Uterus (tissue), 4 donors: Measurements from ENCODE around the gene MOGAT2. TPM values are rescaled to one million over a fixed set of nuclear protein-coding genes. Genes with fewer than 3 reads are reported as not detected.

Experiments
- DNase-seq, 2 donors: peaks; one replicate each; pipeline ENCODE4 v3.0.0-alpha.2; 2019 to 2020
- H3K27ac ChIP-seq, 2 donors: fragments of 200-600 bp; sonication (generic); 1 replicate in 1 of 2; 2 replicates in 1 of 2; pipeline ENCODE4 v1.5.1; 2016 to 2018
- H3K27me3 ChIP-seq, 2 donors: fragments of 200-600 bp; sonication (generic); one replicate each; pipeline ENCODE4 v1.5.1; 2018 to 2019; ENCODE audit warnings: control low read depth in 1 of 2
- H3K36me3 ChIP-seq, 2 donors: fragments of 200-600 bp; sonication (generic); one replicate each; pipeline ENCODE4 v1.5.1; 2019; ENCODE audit warnings: control low read depth in 1 of 2
- H3K4me1 ChIP-seq, 2 donors: fragments of 200-600 bp; sonication (generic); one replicate each; pipeline ENCODE4 v1.5.1; 2018 to 2019; ENCODE audit warnings: control low read depth in 1 of 2
- H3K4me3 ChIP-seq, 2 donors: fragments of 200-600 bp; sonication (generic); 1 replicate in 1 of 2; 2 replicates in 1 of 2; pipeline ENCODE4 v1.5.1; 2018 to 2019; ENCODE audit warnings: mild to moderate bottlenecking in 1 of 2
- H3K9me3 ChIP-seq, 2 donors: fragments of 200-600 bp; sonication (generic); one replicate each; pipeline ENCODE4 v1.5.1; 2019; ENCODE audit warnings: control low read depth in 1 of 2
- CTCF ChIP-seq, 4 experiments: fragments of 200-600 bp in 2 of 4; fragments of 450-650 bp in 2 of 4; sonication (generic) in 2 of 4; IDR thresholded peaks; one replicate each; pipeline ENCODE4 v1.5.1; 2016 to 2019; ENCODE audit warnings: antibody characterized with exemption in 4 of 4, mild to moderate bottlenecking in 2 of 4, moderate library complexity in 1 of 4
- POLR2A ChIP-seq, 2 donors: fragments of 450-650 bp; IDR thresholded peaks; one replicate each; pipeline ENCODE4 v1.6.1; 2016; ENCODE audit warnings: antibody characterized with exemption in 2 of 2, mild to moderate bottlenecking in 1 of 2, moderate library complexity in 1 of 2
- intact Hi-C: fragments of 100-400 bp; cut with DNase I; formaldehyde crosslinking; loops from one replicate; pipeline ENCODE4 v1.15.1; 2023; ENCODE audit warnings: low total_unique reads
- total RNA-seq, 4 donors: library from RNA; depleted of rRNA in 3 of 4; stranded (reverse); fragments of >200 nt in 3 of 4; gene quantifications; one replicate each; pipeline versions ENCODE4 v1.1.0 to v1.2.4, GENCODE V29; 2014 to 2023
- donor health status: DM: yes; HTN: yes; CAD: no.

MOGAT2 gene
- total RNA-seq, result under 1 TPM in 2 of 4 donors, not detected in 2; 0.29 to 0.62 TPM

- no peak for DNase-seq
Measured at GRCh38 chr11:75717608-75718418, at the start of gene MOGAT2. TSS of gene MOGAT2 (plus strand) at chr11:75717838. CDS start at chr11:75717889, 51 bp downstream.

DNA sequence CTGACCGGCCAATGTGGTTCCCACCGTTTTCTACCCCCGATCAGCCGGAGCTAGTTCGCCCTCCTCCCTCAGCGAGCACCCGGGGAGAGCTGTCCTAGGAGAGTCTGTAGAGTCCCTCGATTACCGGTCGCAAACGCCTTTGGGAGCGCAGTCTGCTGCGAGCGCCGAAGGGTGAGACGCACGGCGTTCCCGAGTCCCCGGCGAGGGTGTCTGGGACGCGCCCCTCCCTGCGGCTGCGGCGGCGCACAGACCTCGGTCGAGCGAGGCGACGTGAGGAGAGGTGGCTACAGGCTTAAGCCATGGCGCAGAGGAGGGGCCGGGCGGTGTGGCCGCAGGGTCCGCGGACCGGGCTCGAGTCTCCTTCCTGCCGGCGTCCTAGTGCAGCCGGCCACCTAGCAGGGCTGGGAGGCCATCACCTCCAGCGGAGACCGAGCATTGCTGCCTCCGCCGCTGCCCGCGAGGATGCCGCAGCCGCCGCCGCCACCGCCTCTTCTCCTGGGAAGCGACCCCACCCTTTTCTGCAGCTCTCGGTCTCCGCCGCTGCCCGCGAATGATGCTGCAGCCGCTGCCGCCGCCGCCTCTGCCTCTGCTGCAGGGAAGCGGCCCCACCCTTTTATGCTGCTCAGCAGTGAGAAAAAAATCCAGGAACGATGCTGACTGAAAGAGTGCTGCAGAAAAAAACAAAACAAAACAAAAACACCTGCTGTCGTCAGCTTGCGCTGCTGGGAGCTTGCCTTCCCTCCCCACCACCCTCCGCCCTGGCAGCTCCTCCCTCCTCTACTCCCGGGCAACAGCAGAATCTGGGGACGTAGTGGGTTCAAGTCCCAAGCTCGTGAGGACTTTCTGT, 49.0 kb upstream of the MOGAT2 start, which contains the start of gene MAP6:
Gene MAP6, minus strand, starts transcription at position 588 of the 847 bp plus-strand sequence. CDS start 669 bp downstream, outside the sequence.
- Histone ChIP-seq H3K4me1 (peaks cover 0 to 5% of the 10 kb centered on the region in 2 donors), H3K9me3 (no peaks in the 10 kb centered on the region), H3K27me3 (no peaks in the 10 kb centered on the region), H3K27ac (peak within 1 kb of the TSS; percentile 47 to 77), H3K4me3 (peak within 1 kb of the TSS; percentile 35 to 46), H3K36me3 (no peaks in the 10 kb centered on the region)
- no peak for TF ChIP-seq CTCF (IDR thresholded peaks at IDR 0.05)
- no peak for TF ChIP-seq POLR2A (IDR thresholded peaks at IDR 0.05)
- intact Hi-C loops, result no loop called here
- DNase-seq, result peak in 1 of 2 donors; percentile 21

More at GRCh38 chr11:75717608-75718418, at the start of gene MOGAT2:
- Histone ChIP-seq H3K4me3 (no peak within 1 kb of the TSS), H3K27me3 (no peaks in the 10 kb centered on the region), H3K36me3 (no peaks in the 10 kb centered on the region), H3K27ac (no peak within 1 kb of the TSS), H3K9me3 (no peaks in the 10 kb centered on the region), H3K4me1 (no peaks in the 10 kb centered on the region)
- intact Hi-C loops, result no loop called here
- TF ChIP-seq POLR2A (IDR thresholded peaks at IDR 0.05), result no peak
- no peak for TF ChIP-seq CTCF (IDR thresholded peaks at IDR 0.05)

DNA sequence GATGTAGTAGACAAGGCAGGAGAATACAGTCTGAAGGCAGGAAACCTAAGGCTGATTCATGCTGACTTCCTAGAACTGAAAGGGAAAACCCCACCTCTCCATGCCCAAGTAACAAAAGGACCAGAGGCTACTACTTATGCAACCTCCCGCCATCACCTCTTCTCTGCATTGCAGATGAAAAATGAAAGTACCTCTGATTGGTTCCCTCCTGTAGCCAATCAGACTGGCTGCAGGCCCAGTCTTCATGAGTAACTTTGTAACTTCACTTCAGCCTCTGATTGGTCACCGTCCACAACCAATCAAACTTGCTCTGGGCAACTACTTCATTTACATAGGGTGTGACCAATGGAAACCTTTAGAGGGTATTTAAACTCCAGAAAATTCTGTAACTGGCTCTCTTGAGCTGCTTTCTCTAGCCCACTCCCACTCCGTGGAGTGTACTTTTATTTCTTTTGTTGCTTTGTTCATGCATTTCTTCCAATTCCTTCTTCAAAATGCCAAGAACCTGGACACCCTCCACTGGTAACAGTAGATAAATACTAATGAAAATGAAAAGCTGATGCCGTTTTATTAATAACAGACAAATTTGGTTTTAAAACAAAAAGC, 43.6 kb upstream of the MOGAT2 start:
- no peak overlapping the region for H3K27ac ChIP-seq
- H3K9me3 ChIP-seq, result no peaks in the 10 kb centered on the region
- no peaks in the 10 kb centered on the region for H3K4me1 ChIP-seq
- DNase-seq, result no peak
- intact Hi-C loops, result no loop called here
- no peak overlapping the region for H3K4me3 ChIP-seq
- no peaks in the 10 kb centered on the region for H3K27me3 ChIP-seq
- no peaks in the 10 kb centered on the region for H3K36me3 ChIP-seq
- no peak for TF ChIP-seq CTCF (IDR thresholded peaks at IDR 0.05)
- TF ChIP-seq POLR2A (IDR thresholded peaks at IDR 0.05), result no peak

DNA sequence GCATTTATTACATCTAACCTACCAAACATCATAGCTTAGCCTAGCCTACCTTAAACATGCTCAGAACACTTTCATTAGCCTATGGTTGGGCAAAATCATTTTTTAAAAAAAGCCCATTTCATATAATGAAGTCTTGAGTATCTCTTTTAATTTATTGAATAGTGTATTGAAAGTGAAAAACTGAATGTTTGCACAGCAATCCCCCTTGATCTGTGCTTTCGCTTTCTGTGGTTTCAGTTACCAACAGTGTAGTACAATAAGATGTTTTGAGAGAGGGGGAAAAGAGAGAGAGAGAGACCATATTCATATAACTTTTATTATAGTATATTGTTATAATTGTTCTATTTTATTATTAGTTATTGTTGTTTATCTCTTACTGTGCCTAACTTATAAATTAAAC, 40.4 kb upstream of the MOGAT2 start:
- DNase-seq, result no peak
- Histone ChIP-seq H3K27me3 (peaks cover 0 to 3% of the 10 kb centered on the region in 2 donors), H3K4me1 (no peaks in the 10 kb centered on the region), H3K4me3 (no peak overlapping the region), H3K9me3 (no peaks in the 10 kb centered on the region), H3K36me3 (no peaks in the 10 kb centered on the region), H3K27ac (no peak overlapping the region)
- no peak for TF ChIP-seq POLR2A (IDR thresholded peaks at IDR 0.05)
- TF ChIP-seq CTCF (IDR thresholded peaks at IDR 0.05), result no peak
- intact Hi-C loops, result no loop called here
